ENCODE data around the gene IL3.

IL3 gene

DNA sequence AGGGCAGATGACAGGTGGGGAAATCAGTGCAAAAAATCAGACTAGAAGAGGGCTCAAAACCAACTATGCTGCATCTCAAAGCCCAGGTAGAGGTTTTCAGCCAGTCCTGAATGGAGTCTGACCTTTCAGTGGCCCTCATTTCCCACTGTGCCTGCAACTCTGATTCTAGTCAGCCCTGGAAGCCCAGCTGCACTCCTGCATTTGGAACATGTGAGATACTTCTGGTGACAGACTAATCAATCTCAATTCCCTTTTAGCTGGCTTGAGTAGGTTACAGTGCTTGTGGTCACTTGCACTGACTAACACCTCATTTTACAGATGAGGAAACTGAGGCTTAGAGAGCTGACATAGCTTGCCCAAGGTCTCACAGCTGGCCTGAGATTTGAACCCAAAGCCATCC, 41.1 kb upstream of the IL3 start:
- Histone ChIP-seq H3K27ac (ENCODE audit: low read depth, low read length, severe bottlenecking) (no peak overlapping the region), H3K4me1 (ENCODE audit: control insufficient read depth, insufficient read depth, low read length, poor library complexity, severe bottlenecking) (no peaks in the 10 kb centered on the region), H3K9me3 (ENCODE audit: control insufficient read depth, low read length) (no peaks in the 10 kb centered on the region), H3K4me3 (ENCODE audit: extremely low read depth, insufficient read depth, low read length, poor library complexity, severe bottlenecking) (no peak overlapping the region), H3K36me3 (ENCODE audit: control insufficient read depth, insufficient read depth, low read length) (no peaks in the 10 kb centered on the region)

DNA sequence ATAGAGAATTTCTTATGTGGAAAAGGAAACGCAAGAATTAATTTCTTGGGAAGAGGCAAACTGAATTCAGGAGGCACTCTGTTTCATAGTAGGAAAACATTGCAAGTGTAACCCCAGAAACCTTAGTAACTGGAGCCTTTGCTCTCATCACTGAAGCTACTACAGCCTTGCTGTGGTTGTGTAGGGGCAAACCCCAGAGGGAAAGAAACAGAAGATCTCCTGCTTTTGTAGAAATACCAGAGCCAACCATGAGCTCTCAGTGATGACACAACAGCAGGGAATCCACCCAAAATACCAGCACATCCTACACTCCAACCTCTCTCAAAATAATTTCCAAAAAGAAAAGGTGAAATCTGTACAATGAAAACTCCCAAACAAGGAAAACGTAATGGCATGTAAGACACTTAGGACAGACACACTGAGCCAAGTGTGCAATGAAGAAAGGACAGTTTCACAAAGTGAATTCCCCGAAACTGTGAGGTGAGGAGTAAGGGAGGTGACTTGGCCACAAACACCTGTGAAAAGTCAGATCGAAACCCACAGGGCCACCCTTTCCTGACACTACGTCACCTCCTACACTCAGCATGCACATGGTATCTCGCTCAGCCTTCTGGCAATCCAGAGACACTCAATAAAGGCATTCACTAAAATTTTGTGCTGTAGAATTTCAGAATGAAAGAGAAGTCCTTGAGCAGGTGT, 40.4 kb upstream of the IL3 start:
- H3K9me3 ChIP-seq (ENCODE audit: control insufficient read depth, low read length) = no peaks in the 10 kb centered on the region
- no peaks in the 10 kb centered on the region for H3K4me1 ChIP-seq (ENCODE audit: control insufficient read depth, insufficient read depth, low read length, poor library complexity, severe bottlenecking)
- no peak overlapping the region for H3K4me3 ChIP-seq (ENCODE audit: extremely low read depth, insufficient read depth, low read length, poor library complexity, severe bottlenecking)
- no peak overlapping the region for H3K27ac ChIP-seq (ENCODE audit: low read depth, low read length, severe bottlenecking)
- H3K36me3 ChIP-seq (ENCODE audit: control insufficient read depth, insufficient read depth, low read length) = no peaks in the 10 kb centered on the region
- WGBS, 2 experiments (ENCODE audit: insufficient coverage in 2 of 2) = 80 to 82% methylated on average over 3 of the region's 6 CpGs

DNA sequence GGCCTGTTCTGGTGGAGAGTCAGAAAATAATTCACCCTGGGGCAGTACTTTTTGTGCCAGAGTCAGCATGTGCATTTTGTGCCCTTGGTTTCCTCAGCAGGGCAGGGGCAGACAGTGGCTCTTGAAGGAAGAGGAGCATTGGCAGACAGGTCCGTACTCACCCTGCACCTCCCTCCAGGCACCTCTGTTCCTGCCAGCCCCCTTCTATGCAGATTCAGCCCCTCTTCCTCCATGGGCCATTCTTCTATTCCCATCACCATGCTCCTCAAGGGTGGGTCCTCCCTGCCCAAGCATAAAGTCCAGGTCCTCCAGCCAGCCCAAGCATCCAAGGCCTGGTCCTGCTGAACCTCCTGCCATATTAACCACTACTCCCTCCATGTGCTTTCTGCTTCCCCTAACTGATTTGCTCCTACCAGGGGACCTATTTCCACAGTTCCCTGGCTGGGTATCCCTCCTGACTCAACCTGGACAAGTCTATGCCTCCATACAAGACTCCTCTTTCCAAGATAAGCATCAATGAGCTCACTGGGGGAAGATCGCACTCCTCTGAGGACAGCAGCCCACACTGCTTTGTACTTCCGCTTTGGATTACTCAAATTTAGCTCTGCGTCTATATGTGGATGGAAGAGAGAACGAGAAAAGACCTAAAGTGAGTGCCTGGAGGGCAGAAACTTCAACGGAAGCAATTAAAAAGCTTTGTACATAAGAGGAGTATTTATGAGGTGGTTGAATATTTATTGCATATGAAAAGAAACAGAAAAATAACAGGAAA, 39.7 kb upstream of the IL3 start:
- Histone ChIP-seq H3K9me3 (ENCODE audit: control insufficient read depth, low read length) (no peaks in the 10 kb centered on the region), H3K36me3 (ENCODE audit: control insufficient read depth, insufficient read depth, low read length) (no peaks in the 10 kb centered on the region)
- WGBS, 2 experiments (ENCODE audit: insufficient coverage in 2 of 2) = 91 to 96% methylated on average over 5 of the region's 6 CpGs

DNA sequence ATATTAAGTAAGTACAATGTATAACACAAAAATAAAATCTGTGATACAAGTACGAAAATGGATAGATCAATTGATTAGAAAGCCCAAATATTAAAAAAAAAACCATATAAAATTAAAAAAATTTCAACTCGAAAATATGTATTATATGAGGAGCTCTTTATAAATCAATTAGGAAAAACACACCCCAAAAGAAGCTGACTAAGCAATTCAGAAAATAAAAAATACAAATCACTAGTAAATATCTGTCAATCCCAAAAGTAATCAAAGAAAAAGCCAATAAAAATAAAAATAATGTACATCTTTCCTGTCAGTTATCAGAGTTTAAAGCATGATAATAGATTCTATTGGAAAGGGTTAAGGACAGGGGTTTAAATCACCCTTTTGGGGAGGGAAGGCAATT, 38.8 kb upstream of the IL3 start:
- H3K27ac ChIP-seq (ENCODE audit: low read depth, low read length, severe bottlenecking) = no peak overlapping the region

More for the DNA sequence above, 39.7 kb upstream of the IL3 start:
- no peaks in the 10 kb centered on the region for H3K4me1 ChIP-seq (ENCODE audit: control insufficient read depth, insufficient read depth, low read length, poor library complexity, severe bottlenecking)
- H3K4me3 ChIP-seq (ENCODE audit: extremely low read depth, insufficient read depth, low read length, poor library complexity, severe bottlenecking) = no peak overlapping the region
- H3K27ac ChIP-seq (ENCODE audit: low read depth, low read length, severe bottlenecking) = no peak overlapping the region

DNA sequence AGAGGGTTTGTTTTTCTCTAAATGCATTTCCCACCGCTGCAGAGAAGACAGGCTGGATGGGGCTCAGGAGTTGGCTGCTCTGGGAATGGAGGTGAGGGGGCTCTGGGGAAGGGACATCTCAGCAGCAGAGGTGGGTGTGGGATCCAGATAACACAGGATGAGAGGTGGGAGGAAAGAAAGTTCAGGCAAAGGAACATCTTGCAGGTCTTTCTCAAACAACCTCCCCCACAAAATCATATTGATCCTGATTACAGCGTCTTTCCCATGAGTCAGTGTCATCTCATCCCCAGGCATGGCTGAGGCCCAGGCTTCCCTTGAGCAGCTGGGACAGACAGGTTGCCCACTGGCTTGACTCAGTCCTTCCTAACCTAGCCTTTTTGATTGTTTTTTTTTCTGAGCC, 37.7 kb upstream of the IL3 start:
- Histone ChIP-seq H3K4me1 (ENCODE audit: control insufficient read depth, insufficient read depth, low read length, poor library complexity, severe bottlenecking) (no peaks in the 10 kb centered on the region), H3K9me3 (ENCODE audit: control insufficient read depth, low read length) (no peaks in the 10 kb centered on the region), H3K4me3 (ENCODE audit: extremely low read depth, insufficient read depth, low read length, poor library complexity, severe bottlenecking) (no peak overlapping the region), H3K36me3 (ENCODE audit: control insufficient read depth, insufficient read depth, low read length) (no peaks in the 10 kb centered on the region), H3K27ac (ENCODE audit: low read depth, low read length, severe bottlenecking) (no peak overlapping the region)
- WGBS, 2 experiments (ENCODE audit: insufficient coverage in 2 of 2) = 78 to 87% methylated on average over 2 of the region's 2 CpGs

More for the DNA sequence above, 38.8 kb upstream of the IL3 start:
- no CpG with 5 or more reads among the region's 2 CpGs for WGBS, 2 experiments (ENCODE audit: insufficient coverage in 2 of 2)
- no peaks in the 10 kb centered on the region for H3K9me3 ChIP-seq (ENCODE audit: control insufficient read depth, low read length)
- no peaks in the 10 kb centered on the region for H3K36me3 ChIP-seq (ENCODE audit: control insufficient read depth, insufficient read depth, low read length)
- no peak overlapping the region for H3K4me3 ChIP-seq (ENCODE audit: extremely low read depth, insufficient read depth, low read length, poor library complexity, severe bottlenecking)
- no peaks in the 10 kb centered on the region for H3K4me1 ChIP-seq (ENCODE audit: control insufficient read depth, insufficient read depth, low read length, poor library complexity, severe bottlenecking)

DNA sequence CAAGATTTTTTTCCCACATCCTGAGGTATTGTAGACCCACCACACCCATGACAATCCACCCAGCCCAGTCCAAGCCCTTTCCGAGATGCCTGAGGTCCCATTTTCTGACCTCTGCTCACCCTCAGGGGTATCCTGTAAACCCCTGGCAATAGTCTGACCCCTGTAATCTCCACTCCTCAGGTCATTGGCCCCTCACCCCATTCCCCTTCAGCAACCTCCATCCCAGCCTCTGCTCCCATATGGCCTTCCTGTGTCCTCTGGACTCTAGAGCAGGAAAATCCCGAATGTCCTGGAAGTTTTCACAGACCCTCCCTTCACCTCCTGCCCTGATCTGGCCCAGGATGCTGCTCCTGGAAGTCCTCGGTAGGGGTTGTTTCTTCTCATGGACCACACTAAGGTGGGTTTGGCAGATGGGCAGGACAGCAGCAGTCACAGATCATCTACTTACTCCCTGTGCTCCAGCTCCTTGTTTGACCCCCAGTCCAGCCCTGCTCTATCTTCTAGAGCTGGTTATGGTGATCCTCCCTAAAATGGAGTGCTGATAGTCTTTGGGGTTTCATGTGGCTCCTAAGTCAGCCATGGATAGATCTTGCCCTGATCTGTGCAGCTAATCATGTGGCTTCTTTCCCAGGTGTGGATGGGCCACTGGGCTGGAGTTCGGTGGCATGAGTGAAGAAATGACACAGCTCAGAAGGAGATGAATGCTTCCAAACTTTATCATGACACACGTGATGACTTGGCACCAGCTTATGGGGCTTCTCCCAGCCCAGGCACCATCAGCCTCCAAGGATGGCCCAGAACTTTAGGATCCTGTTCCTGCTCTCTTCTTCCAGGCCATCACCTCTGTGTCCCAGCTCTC, 37.0 kb upstream of the IL3 start:
- 83 to 94% methylated on average over 4 of the region's 5 CpGs for WGBS, 2 experiments (ENCODE audit: insufficient coverage in 2 of 2)
- Histone ChIP-seq H3K27ac (ENCODE audit: low read depth, low read length, severe bottlenecking) (no peak overlapping the region), H3K4me1 (ENCODE audit: control insufficient read depth, insufficient read depth, low read length, poor library complexity, severe bottlenecking) (no peaks in the 10 kb centered on the region)

DNA sequence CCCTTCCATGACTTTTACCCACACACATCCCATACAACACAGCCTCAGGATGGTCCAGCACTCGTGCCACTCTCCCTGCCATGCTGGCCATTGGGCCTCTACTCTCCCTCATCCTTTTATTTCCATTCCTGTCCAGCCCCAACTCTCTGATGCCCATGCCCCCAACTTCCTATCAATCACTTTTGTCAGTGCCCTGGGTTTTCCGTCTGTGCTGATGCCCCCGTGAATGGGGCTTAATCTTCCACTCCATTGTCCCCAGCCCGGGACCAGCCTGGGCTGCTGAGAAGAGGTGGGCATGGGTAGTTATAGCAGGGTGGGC, 36.4 kb upstream of the IL3 start:
- no peaks in the 10 kb centered on the region for H3K36me3 ChIP-seq (ENCODE audit: control insufficient read depth, insufficient read depth, low read length)
- H3K4me1 ChIP-seq (ENCODE audit: control insufficient read depth, insufficient read depth, low read length, poor library complexity, severe bottlenecking) = no peaks in the 10 kb centered on the region
- H3K9me3 ChIP-seq (ENCODE audit: control insufficient read depth, low read length) = no peaks in the 10 kb centered on the region
- no peak overlapping the region for H3K4me3 ChIP-seq (ENCODE audit: extremely low read depth, insufficient read depth, low read length, poor library complexity, severe bottlenecking)
- no peak overlapping the region for H3K27ac ChIP-seq (ENCODE audit: low read depth, low read length, severe bottlenecking)
- WGBS, 2 experiments (ENCODE audit: insufficient coverage in 2 of 2) = 83 to 100% methylated on average over 1 to 3 of the region's 4 CpGs

More for the DNA sequence above, 37.0 kb upstream of the IL3 start:
- Histone ChIP-seq H3K4me3 (ENCODE audit: extremely low read depth, insufficient read depth, low read length, poor library complexity, severe bottlenecking) (no peak overlapping the region), H3K36me3 (ENCODE audit: control insufficient read depth, insufficient read depth, low read length) (no peaks in the 10 kb centered on the region), H3K9me3 (ENCODE audit: control insufficient read depth, low read length) (no peaks in the 10 kb centered on the region)

DNA sequence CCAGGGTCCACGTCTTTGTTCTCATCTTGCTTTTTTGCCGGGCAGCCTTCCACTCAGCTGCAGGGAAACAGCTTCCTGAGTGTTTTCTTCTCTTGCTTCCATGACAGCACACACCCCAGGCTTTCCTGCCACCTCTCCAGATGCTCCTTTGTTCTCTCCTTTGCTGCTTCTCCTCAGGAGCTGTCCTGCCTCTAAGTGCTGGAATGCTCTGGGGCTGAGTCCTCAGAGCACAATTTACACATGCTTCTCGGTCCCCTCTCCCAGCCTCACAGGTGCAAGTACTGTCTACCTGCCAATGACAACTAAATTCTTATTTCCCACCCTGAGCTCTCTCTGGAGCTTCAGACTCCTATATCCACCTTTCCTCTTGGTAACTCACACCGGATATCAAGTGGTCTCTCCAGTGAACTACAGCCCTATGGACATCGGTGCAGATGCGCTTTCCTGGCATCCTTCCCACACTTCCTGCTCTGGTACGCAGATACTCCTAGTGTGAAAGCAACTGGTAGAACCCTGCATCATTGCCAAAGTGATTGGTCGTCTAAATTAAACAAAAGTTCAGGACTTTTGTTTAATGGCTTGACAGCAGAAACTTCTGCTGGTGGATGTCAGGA, 35.6 kb upstream of the IL3 start:
- no peaks in the 10 kb centered on the region for H3K4me1 ChIP-seq (ENCODE audit: control insufficient read depth, insufficient read depth, low read length, poor library complexity, severe bottlenecking)
- 80 to 84% methylated on average over 7 to 8 of the region's 8 CpGs for WGBS, 2 experiments (ENCODE audit: insufficient coverage in 2 of 2)
- no peaks in the 10 kb centered on the region for H3K36me3 ChIP-seq (ENCODE audit: control insufficient read depth, insufficient read depth, low read length)
- no peaks in the 10 kb centered on the region for H3K9me3 ChIP-seq (ENCODE audit: control insufficient read depth, low read length)
- H3K4me3 ChIP-seq (ENCODE audit: extremely low read depth, insufficient read depth, low read length, poor library complexity, severe bottlenecking) = no peak overlapping the region
- H3K27ac ChIP-seq (ENCODE audit: low read depth, low read length, severe bottlenecking) = no peak overlapping the region

DNA sequence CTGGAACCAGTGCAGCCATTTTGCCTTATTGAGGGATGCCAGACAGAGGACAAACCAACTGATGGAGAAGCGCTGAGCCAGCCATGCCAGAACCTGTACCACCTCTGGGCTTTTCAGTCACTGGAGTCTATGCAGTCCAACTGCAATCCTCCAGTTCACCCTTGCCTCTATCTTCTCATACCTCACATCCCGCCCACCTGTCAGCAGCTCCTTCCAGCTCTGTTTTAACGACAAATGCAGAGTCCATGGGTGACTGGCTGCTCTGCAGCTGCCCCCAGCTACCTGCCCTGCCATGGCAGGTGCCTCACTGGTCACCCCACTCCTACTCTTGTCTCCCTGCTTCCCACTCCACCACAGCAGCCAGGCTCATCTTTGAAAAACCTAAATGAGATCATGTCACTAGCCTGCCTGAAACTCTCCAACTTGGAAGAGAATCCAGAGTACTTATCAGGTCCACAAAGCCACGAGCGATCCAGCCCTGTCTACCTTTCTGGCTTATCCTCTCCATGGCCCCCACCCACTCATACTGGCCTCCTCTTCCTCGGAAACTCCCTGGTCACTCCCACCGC, 35.0 kb upstream of the IL3 start:
- 85 to 90% methylated on average over 4 to 7 of the region's 7 CpGs for WGBS, 2 experiments (ENCODE audit: insufficient coverage in 2 of 2)

DNA sequence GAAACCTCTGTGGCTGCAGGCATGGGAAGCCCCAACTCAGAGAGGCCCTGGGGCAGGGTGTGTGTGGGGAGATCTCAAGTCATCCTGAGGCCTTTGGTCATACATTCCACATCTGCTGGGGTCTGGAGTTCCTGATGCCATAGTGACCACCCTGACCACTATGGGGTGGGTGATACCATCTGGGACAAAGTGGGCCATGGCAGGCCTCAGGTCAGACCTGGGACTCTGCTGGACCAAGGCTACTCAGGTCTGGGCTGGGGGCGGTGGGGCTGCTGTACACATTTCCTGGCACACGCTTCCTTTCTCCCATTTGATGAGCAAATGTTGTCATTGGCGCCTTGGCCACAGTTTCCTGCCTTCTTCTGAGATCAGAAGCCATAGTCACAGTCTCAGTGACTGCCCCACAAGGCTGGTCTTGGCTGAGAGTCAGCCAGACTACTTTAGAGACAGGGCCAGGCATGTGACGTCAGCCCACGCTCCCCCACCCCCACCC, 33.9 kb upstream of the IL3 start:
- Histone ChIP-seq H3K4me1 (ENCODE audit: control insufficient read depth, insufficient read depth, low read length, poor library complexity, severe bottlenecking) (no peaks in the 10 kb centered on the region), H3K36me3 (ENCODE audit: control insufficient read depth, insufficient read depth, low read length) (no peaks in the 10 kb centered on the region), H3K4me3 (ENCODE audit: extremely low read depth, insufficient read depth, low read length, poor library complexity, severe bottlenecking) (no peak overlapping the region), H3K9me3 (ENCODE audit: control insufficient read depth, low read length) (no peaks in the 10 kb centered on the region), H3K27ac (ENCODE audit: low read depth, low read length, severe bottlenecking) (no peak overlapping the region)
- 83 to 94% methylated on average over 3 of the region's 5 CpGs for WGBS, 2 experiments (ENCODE audit: insufficient coverage in 2 of 2)

More for the DNA sequence above, 35.0 kb upstream of the IL3 start:
- Histone ChIP-seq H3K36me3 (ENCODE audit: control insufficient read depth, insufficient read depth, low read length) (no peaks in the 10 kb centered on the region), H3K4me3 (ENCODE audit: extremely low read depth, insufficient read depth, low read length, poor library complexity, severe bottlenecking) (no peak overlapping the region), H3K4me1 (ENCODE audit: control insufficient read depth, insufficient read depth, low read length, poor library complexity, severe bottlenecking) (no peaks in the 10 kb centered on the region), H3K9me3 (ENCODE audit: control insufficient read depth, low read length) (no peaks in the 10 kb centered on the region), H3K27ac (ENCODE audit: low read depth, low read length, severe bottlenecking) (no peak overlapping the region)
